NCI-H510A treated with DMSO at 0.1 percent for 48 hours (cell line): ENCODE measurements around the gene PIRT.
"Not testable (repeated sequence)": the region's sequence is repeated elsewhere in the genome, so short reads cannot be mapped to it uniquely, and the experiment has no call there.

Experiments used
- DNase-seq: peaks from one replicate; lab custom pipeline; 2025; lab: John Stamatoyannopoulos, UW

Gene PIRT

DNA sequence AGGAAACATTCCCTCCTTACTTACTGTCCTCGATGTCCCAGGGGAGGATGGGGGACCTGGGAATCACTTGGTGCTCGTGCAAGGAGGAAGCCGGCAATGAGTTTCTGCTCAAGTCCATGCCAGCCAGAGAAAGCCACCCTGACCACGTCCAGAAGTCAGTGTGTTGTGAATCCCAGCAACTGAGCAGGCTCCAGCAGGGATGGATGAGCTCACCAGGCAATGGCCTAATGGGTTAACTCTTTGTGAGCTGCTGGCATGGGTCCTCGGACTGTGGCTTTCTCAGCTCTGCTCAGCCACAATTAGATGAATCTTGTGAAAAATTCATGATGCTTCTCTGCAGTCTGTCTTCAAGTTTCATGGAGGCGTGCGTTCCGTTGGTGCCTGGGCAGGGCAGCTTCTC is at the start of gene PIRT:
TSS of gene PIRT (minus strand) at position 167 of the 400 bp plus-strand sequence. CDS start 12,442 bp downstream, outside the sequence.
- DNase-seq: no peak

DNA sequence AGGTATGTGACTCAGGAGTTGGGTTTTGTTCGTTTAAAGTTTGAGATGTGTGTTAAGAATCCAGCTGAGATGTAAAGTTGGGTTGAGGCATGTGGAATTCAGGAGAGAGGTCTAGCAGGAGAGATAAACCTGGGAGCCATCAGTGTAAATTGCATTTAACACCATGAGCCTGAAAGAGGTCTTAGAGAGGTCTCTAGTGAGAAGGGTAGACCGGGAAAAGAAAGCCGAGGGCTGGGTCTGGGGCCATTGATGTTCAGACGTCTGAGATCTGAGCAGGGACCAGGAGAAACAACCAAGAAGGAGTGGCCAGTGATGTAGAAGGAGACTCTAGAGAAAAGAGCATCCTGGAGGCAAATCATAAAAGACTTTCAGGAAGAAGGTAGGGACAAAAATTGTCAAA is 44.1 kb upstream of the PIRT start:
- DNase-seq: no peak

DNA sequence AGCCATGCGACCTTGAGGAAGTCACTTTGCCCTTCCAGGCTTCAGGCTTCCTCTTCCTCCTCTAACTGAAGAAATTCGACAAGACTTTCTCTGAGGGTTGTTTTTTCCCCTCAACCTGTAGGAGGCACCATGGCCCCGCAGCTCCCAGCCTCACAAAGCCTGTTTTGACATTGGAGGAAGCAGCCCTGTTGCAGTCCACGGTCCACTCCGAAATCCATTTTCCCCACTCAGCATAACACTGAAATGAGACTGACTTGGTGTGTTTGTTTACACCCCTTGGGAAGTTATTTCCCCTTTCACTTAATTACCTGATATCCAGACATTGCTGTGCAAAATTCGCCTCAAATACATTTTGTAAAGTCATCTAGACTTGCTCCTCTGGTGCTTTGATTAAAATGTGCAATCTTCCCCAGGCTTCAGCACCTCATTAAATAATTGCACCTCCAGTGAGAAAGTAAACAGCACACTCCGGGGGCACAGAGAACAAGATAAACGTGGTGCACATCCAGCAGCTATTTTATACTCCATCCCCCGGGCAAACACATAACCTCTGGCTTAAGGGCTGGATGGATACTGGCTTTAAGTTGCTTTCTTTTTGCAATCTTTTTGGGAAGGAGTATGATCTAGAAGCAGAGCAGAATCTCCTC is 41.4 kb upstream of the PIRT start:
- no peak for DNase-seq

DNA sequence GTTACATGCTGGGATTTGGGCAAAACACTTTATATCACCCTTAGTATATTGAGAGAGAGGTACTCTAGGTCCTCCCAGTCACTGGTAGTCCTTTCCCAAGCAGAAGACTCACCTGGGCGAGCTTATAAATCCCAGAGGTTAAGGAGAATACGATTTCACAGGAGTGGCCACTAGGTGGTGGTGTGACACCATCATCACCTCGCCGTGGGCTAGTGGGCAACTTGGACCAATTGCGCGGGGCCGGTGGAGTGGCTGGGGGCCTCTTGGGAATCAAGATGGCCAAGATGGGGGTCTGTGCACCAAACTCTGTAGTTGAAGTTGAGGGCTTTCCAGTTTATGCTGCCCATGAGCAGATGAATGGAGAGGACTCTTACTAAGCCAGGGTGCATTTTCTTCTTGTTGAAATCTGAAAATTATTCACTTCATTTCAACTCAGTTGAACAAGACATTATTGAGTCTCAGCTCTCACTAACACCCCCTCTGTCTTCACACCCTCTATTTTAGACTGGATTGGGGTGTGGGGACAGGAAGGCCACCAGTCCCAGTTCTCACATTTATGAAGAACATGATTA is 38.2 kb upstream of the PIRT start:
- DNase-seq: peak; percentile 2

DNA sequence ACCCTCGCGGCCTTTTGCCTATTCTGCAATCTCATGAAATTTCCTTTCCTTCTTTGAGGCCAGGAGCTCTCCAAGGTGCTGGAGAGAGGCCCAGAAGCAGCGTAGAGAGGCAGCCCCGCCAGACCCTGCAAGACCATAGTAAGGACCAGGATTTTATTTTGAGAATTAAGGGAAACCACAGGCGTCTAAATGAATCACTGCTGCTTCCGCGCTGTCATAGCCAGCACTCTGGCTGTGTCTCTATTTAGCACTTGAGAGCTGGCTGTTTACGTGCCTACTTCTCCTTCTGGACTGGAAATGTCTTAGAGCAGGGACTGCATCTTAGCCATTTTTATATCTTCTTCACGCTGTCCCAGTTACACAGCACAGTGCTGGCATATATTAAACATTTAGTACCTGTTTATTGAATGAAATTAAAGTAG is 37.6 kb upstream of the PIRT start:
- DNase-seq: no peak

DNA sequence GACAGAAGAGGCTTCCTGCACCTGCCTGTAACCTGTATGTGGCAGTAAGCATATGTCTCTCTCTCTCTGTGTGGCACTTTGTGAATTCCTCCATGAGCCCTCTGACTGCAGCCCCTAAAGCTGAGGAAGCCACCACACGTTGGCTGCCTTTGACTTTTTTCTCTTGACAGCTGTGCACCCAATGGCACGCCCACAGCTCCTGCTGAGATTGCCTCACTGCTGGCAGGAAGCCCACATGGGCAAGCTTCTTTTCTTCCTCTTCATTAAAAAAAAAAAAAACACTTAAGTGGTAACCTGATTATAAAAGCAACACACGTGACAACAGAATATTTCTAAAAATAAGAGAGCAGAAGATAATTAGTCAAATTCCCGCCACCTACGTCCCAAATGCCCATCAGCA is 34.0 kb upstream of the PIRT start:
- no peak for DNase-seq

DNA sequence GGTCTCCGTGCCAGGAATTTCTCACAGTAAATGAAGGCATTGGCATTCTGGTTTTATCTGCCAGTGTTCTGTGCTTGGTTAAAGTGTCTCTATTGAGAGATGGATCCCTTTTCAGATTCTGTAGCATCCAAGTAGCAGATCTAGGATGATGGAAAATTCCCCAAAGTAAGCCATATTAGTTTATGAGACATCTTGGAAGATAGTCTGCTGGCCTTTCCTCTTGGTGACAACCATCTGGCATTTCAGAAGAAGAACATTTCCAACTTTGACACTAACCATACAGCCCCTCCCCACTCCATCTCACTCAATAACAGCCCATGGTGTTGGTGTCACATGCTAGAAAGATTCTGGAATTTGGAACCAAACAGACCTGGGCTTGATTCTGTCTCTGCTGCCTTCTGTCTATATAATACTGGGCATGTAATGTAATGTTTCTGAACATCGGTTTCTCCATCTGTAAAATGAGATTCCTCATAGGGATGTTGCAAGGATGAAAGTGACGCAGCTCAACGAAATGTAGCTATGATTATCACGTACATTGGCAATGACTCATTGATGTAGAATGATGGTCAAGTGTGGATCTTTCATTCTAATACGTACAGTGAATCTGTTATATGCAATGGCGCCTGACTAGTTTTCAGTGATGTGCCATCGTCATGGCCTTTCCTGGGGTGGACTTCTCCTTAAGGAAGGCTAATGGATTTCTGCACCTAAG is 32.6 kb upstream of the PIRT start:
- no peak for DNase-seq

DNA sequence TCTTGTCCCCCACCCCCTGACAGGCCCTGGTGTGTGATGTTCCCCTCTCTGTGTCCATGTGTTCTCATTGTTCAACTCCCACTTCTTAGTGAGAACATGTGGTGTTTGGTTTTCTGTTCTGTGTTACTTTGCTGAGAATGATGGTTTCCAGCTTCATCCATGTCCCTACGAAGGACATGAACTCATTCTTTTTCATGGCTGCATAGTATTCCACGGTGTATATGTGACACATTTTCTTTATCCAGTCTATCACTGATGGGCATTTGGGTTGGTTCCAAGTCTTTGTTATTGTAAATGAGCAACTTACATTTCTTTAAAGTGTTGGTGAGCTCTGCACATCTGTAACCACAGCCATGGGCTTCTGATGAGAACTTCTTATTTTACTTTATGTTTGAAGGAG is 30.9 kb upstream of the PIRT start:
- DNase-seq: not testable (repeated sequence)

DNA sequence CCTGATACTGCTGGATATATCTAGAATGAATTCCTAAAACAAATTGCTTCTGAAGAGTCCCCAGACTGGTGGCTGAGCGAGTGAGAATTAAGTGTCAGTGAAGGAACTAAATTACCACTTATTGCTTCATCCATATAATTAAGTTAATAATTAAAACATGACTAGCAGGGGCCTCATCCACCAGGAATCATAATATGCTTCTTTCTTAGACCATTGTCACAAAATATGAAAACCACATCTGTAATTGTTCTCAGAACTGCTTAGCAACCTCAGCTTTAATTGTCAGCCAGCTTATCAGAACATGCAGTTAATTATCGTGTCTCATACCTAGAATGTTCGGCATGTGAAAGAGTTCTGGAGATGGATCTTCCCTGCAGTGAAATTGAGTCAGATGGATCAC is 21.2 kb upstream of the PIRT start:
- DNase-seq: no peak

DNA sequence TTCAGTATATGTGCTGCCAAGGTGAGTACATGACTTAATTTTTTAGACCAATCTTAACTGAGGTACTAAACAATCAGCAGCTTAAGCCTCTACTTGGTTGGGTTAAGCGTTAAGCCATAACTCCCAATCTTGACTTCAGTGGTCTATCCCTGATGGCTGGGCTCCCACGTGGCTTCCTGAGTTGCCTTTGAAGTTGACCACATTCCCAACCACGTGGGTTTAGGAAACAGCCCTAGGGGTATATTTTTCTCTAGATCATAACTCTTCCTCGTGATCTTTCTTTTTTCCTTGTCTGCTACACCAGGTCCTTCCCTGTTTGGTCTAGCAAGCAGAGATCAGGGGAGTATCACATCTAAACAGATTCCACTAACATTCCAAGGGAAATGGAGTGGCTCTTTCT is 20.1 kb upstream of the PIRT start:
- no peak for DNase-seq

DNA sequence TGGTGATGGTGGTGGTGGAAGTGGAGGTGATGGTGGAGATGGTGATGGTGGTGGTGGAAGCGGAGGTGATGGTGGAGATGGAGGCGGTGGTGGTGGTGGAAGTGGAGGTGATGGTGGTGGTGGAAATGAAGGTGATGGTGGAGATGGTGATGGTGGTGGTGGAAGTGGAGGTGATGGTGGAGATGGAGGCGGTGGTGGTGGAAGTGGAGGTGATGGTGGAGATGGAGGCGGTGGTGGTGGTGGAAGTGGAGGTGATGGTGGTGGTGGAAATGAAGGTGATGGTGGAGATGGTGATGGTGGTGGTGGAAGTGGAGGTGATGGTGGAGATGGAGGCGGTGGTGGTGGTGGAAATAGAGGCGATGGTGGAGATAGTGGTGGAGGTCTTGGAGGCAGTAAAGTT is 8.7 kb upstream of the PIRT start:
- not testable (repeated sequence) for DNase-seq

DNA sequence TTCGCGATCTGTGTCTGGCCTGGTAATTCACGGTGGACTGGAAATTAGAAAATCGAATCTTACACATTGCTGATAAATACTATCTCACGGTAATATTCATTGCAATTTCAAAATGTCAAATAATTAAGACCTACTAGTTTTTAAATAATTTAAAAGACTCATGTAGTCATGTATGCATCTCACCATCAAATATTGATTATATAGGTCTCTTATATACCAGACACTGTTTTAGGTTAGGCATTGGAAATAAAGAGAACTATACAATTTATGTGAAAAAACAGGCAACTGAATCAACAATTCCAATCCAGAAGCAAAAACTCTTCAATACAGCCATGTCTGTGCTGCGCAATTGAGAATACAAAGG is 7.5 kb upstream of the PIRT start:
- DNase-seq: no peak

DNA sequence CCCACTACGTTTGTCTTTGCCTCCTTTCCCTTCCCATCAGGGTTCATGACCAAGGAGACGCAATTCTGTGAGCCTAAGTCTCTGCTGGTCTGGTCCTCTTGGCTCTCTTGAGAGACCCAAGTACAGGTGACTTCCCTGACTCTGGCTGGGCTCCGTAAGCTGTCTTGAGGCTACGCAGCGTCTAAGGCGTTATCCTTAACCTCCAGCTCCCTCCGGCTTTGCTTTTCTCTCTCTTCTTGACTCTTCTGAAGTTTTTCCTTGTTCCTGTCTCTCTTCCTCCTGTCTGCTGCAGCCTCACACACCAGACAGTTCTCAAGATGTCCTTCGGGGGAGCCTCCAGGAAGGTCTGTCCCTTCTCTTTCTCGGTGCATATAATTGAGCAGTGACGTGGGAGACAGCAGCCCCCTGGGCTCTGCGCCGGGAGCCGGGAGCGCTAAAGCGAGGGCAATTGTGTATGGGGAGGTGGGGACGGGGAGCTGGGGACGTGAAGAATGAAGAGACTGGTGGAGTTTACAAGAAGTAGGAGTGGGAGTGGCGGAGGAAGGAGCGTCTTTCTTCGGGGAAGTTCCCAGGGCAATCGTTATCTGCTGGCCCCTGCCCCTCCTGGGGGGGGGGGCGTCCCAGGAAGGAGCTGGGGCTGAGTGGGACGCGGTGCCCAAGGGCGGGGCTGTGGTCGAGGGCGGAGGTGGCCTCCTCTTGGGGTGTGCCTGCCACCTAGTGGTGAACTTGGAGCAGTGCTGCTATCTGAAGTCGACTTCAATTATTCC is 6.9 kb upstream of the PIRT start:
- peak; percentile 35 for DNase-seq

DNA sequence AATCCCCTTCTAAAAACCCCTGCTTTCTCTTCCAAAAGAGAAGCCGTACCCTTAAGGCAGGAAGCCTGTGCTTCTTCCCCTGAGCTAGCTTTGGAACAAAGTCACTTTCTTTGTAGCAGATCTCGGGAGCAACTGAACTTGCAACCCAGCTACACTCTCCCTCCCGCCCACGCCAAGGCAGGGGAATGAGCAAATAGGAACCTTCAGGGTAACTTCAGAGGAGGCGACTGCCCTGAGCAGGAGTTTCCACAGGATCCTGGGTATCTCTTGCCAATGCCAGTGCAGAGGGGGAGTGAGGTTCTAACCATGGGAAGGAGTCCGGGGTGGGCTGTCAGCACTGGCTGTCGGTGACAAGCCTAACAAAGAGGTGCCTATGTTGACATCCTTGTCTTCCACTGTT is 5.9 kb upstream of the PIRT start:
- no peak for DNase-seq

DNA sequence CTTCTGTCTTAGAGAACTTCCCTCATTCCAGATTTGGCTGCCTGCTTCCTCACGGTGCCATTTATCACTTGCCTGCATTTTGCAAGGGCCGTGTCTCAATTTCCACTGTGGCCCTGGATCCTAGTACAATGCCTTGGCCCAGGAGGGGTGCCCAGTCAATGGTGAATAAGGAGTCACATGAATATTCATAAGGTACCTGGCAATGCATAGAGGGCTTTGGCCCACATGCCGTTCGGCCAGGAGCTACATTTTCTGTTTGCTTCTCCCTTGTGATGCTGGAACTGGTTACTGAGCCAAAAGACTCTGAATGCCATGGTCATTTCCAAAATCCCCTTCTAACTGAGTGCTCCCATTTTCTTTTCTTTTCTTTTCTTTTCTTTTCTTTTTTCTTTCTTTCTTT is 4.8 kb upstream of the PIRT start:
- DNase-seq: no peak

DNA sequence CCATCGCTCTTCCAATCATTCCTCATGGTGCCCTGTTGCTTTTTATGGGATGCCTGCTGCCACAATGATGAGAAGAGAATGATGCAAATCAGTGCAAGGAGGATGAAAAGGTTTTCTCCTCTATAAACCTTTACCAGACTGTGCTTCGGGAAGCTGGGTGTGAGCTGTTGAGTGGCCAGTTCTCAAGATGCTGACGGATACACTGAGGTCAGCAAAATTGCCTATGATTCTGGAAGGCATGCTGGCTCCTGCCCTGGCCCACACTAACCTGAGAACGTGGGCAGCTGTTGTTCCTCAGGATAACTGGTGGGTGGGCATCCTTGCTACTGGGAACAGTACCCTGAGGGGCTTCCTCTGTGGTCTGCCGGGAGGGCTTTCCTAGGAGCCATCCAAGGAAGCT is 795 bp upstream of the PIRT start:
- DNase-seq: no peak

DNA sequence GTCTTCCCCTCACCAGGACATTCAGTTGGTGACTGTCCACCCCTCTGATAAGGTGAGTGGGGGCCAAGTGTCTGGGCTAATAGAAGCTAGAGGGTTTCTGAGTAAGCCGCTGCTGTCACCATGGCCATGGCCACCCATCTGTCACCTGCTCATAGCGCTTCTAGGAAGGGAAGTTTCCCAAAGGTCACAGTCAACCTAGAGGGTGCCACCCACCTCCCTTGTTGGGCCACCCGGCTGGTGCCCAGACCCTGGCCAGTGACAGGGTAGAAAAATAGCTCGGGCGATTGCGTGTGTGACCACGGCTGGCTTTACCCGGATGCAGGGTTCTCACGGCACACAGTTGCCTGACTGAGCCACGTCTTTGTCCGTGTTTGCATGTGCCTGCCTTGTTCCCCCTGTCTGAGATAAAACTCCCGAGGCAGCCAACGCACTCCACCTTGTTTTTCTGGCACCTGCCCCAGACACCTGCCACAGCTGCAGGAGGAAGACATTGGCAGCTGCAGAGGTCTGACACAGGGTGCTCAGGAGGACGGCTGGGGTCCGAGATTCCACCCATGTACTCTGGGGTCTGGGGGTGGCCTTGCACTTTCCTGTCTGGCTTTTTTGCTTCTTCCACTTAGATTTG is 809 bp downstream of the PIRT start:
- no peak for DNase-seq

DNA sequence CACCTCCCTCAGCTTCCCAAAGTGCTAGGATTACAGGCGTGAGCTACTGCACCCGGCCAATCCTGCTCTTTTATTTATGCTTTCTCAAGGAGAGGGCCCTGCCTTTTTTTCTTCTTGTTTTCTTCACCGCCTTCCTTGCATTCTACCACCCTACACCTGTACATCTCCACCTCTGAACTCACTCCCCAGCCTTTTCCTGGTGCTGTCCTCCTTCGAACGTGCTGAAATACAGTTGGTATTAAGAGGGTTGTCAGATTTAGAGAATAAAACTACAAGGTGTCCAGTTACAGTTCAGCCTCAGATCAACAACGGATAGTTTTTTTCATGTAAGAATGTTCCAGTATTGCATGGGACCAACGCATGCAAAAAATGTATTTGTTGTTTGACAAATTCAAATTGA is 1.7 kb downstream of the PIRT start:
- no peak for DNase-seq

DNA sequence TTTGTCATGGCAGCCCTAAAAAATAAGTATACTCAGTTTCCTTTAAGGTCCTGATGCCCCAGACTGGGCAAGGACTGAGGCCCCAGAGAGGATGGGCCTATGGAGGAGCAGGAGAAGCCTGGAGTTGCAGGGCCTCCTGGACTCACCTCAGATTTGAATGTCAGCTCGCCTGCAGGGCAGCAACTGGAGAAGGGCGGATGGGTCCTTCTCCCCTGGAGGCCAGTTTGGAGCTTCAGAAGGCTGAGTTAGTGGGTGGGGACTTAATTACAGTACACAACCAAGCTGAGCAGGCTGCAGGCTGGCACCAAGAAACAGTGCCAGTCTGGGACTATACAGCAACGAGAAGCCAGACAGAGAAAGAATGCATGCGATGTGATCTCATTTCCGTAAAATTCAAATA is 6.2 kb downstream of the PIRT start:
- no peak for DNase-seq

DNA sequence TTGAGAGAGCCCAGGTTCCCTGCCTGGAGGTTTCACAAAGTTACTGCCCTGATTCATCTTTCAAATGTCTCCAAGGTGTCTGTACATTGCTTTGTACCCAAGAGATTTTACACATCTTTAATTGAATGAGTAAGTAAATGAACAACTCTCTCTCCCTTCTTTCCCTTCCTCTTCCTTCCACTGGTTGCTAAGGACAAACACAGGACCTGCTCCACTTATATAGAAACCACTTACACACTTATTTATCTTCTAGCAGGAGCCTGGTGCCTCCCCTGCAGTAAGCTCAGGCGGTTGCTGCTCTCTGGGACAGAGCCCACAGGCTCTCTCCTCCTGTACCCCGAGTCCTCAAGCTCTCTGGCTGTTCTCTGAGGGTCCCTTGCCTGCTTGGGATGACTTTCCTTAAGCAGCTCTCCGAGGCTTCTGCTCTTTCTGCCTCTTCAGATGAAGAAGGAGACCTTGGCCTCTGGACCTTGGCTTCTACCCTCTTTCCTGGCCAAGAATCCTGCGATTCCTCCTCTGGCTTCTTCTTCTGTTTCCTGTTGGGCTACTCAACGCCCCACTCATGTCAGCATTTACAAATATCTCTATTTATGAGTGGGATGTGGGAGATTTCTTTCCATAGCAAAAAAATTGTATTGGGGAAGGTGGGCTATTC is 9.9 kb downstream of the PIRT start:
- DNase-seq: no peak

DNA sequence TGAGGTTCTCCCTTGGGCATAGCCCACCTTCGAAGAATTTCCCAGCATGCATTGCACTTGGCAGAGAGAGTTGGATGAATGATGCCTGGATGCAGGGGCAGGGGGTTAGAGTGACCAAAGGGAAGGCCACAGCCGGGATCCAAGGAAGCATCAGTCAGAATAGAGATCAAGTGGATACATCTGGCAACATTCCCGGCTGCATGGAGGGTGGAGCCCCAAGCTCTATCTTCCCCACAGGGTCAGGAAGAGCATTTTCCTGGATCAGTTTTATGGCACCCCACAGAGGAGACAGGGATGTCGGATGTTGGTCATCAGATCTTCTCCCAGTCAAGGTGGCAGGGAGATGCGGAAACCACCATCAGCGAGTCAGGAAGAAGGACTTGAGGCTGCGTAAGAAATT is 13.0 kb downstream of the PIRT start:
- DNase-seq: no peak

DNA sequence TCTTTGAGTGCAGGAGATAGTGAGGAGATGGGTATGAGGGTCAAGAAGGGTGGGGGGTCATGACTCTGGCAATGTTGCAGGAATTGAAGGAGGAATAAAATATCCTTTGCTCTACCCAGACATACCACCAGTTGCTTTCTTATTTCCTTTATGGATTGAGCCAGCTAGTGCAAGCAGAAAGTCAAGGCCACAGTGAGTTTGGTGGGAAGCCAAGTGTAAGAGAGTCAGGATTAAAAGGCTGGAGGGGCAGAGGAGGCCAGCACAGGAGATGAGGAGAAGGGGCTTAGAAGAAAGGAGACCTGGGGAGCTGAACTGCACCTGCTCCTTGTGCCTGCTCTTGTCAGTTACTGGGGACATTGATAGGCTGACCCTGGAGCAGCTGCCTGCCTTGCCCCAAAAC is 16.1 kb downstream of the PIRT start:
- DNase-seq: no peak
